Fibroblast of villous mesenchyme (primary cell): ENCODE data around the gene ARSI. TPM values are rescaled to one million over a fixed set of nuclear protein-coding genes. Genes with fewer than 3 reads are reported as not detected.

Experiments
- DNase-seq: peaks from one replicate; pipeline ENCODE4 v3.0.0-alpha.2; 2010; ENCODE audit warnings: low read depth
- H3K4me3 ChIP-seq: 2 replicates; pipeline ENCODE4 v1.5.1; 2011; ENCODE audit warnings: low read depth, mild to moderate bottlenecking, low read length
- total RNA-seq: library from RNA; depleted of rRNA; stranded (reverse); fragments of >200 nt; gene quantifications from 2 replicates; pipeline ENCODE4 v1.2.3, GENCODE V29; 2012
- TF ChIP-seq, protein P1 (sequence below): IDR thresholded peaks from 2 replicates; pipeline ENCODE4 v1.5.1; 2012; ENCODE audit warnings: low read depth, mild to moderate bottlenecking, low read length; ENCODE audit not compliant: insufficient read depth

Gene ARSI
- total RNA-seq, 1 donor: 13.8 TPM

DNA sequence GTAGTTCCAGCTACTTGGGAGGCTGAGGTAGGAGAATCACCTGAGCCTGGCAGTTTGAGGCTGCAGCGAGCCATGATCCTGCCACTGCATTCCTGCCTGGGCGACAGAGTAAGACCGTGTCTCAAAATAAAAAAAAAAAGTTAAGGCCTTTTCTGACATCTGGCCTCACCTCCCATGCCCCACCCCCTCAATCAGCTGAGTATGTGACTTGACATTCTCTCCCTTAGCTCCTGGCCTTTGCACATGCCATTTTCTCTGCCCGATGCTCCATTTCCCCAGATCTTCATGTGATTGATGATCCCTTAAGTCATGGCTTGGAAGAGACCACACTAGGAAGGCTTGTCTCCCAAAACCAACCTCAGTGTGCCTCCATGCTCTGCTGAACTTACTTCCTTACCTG, 37.1 kb upstream of the ARSI start:
- H3K4me3 ChIP-seq: no peak overlapping the region
- no peak for DNase-seq
- TF ChIP-seq, protein P1, sequence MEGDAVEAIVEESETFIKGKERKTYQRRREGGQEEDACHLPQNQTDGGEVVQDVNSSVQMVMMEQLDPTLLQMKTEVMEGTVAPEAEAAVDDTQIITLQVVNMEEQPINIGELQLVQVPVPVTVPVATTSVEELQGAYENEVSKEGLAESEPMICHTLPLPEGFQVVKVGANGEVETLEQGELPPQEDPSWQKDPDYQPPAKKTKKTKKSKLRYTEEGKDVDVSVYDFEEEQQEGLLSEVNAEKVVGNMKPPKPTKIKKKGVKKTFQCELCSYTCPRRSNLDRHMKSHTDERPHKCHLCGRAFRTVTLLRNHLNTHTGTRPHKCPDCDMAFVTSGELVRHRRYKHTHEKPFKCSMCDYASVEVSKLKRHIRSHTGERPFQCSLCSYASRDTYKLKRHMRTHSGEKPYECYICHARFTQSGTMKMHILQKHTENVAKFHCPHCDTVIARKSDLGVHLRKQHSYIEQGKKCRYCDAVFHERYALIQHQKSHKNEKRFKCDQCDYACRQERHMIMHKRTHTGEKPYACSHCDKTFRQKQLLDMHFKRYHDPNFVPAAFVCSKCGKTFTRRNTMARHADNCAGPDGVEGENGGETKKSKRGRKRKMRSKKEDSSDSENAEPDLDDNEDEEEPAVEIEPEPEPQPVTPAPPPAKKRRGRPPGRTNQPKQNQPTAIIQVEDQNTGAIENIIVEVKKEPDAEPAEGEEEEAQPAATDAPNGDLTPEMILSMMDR: no peak

DNA sequence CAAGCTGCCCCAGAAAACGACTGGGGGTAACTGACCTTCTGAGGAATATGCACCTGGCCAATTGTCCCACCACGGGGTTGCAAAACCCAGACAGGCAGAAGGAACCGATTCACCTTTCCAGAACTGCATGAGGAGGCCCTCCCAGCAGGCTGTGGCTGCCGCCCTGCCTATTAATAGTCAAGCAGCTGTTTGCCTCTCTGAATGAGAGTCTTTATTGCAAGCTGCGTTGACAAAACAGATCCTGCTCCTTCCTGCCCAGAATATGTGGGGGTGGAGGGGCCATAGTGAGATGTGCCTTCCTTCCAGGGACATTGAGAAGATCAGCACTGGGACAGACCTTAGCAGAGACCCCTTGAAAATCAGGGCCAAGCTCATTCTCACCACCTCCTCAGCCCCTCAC, 36.5 kb upstream of the ARSI start:
- no peak for DNase-seq
- H3K4me3 ChIP-seq: no peak overlapping the region
- TF ChIP-seq, protein P1: no peak

DNA sequence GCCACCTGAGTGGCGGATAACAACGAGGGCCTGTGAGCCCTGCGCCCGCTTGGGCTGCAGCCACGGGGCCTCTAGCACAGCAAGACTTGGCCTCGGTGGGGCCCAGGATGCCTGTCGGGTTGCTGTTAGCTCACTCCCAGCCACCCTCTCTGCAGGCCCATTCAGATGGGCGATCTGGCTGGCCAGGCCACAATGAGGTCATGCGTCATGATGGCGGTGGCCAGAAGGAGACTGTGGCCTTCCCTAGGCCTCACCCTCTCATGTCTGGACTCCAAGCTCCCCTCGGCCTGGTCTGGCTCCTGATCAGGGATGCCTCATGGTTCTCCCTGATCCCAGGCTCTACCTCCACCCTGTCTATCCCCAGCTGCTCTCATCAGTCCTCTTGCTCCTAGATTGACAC, 35.8 kb upstream of the ARSI start:
- DNase-seq: no peak
- no peak overlapping the region for H3K4me3 ChIP-seq
- TF ChIP-seq, protein P1: no peak

DNA sequence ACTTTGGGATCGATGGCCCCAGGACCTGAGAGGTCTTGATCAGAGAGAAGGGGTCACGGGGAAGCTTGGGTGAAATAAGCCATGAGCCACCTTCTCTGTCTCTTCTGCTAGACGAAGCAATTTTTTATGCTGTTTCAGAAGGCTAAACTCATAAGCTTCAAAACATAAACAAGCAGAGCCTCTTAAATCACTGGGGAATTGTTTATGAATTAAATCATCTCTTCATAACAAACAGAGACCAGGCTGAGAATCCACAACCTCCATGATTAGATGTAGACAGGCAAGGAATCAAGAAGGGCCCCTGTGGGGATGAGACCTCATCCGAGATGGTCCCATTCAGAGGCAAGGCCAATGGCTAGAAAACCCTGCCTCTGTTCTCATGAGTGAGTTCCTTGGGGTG, 33.1 kb upstream of the ARSI start:
- TF ChIP-seq, protein P1: no peak
- no peak overlapping the region for H3K4me3 ChIP-seq
- DNase-seq: peak; percentile 71

DNA sequence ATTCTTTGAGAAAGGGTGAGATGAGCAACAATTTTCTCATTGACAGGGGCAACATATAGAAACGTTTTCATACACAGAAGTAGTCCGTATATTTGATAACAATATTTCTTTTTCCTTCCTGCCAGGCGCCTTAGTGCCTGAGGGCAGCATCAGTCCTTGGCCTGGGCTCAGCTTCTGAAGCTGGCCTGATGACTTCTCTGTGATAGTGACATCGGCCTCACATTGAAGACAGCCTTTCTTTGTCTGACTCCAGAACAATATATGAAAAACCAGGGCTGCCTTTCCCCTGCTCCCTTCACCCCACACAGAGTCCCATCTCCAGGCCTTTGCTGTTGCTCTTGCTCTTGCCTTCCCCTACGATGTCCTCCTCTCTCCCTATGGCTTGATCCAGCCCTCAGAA, 30.7 kb upstream of the ARSI start:
- TF ChIP-seq, protein P1: no peak
- no peak overlapping the region for H3K4me3 ChIP-seq
- no peak for DNase-seq

DNA sequence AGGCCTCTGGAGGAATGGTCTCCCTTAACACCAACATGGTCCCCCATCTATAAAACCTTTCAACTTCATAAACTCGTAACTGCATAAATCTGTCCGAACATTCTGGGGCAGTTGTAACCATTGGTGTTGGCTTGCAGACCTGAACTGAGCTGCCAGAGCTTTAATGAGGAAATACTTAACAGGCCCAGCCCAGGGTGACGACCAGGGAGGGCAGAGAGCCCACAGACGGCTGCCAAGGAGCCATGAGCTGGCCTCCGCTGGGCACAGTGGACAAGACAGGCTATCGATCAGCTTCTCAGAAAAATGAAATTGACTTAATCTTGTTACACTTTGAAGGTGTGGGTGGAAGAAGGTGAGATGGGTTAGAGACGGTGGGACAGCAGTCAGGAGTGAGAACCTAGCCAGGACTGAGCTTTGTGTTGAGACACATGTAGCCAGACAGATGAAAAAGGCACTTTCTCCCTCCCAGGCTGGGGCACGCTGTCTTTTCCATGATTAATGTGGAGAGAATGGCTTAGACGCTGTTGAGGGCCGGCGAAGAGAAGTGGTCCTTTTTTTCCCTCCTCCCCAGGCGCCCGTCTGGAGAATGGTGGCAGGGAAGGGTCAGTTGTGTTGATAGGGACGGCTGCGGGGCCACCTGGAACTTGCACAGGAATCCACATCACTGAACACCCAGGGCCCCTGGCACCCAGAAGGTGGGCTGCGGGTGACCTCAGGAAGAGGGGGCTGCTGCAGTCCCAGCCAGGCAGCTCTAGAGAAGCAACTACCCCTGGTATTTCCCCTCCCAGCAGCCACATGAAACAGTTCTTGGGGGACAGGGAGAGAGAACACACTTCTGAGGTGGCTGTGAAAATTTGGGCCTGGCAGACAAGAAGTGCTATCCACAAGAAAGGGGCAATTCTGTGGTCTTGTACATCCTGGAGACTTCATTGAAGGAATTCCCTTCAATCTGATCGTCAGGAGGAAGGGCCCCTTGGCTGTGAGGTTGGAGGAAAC, 27.5 kb upstream of the ARSI start:
- H3K4me3 ChIP-seq: no peak overlapping the region
- TF ChIP-seq, protein P1: no peak
- DNase-seq: no peak
